GM12872 (cell line): ENCODE measurements around the gene PGAM1.

Experiments
- TF ChIP-seq, protein P1 (sequence below): IDR thresholded peaks from 3 replicates; pipeline ENCODE4 v1.5.1; 2011; ENCODE audit warnings: low read depth, mild to moderate bottlenecking, low read length, moderate library complexity; ENCODE audit not compliant: insufficient read depth

PGAM1 gene

GRCh38 chr10:97475936-97476594 lies 50.1 kb downstream of the PGAM1 start:
- TF ChIP-seq, protein P1, sequence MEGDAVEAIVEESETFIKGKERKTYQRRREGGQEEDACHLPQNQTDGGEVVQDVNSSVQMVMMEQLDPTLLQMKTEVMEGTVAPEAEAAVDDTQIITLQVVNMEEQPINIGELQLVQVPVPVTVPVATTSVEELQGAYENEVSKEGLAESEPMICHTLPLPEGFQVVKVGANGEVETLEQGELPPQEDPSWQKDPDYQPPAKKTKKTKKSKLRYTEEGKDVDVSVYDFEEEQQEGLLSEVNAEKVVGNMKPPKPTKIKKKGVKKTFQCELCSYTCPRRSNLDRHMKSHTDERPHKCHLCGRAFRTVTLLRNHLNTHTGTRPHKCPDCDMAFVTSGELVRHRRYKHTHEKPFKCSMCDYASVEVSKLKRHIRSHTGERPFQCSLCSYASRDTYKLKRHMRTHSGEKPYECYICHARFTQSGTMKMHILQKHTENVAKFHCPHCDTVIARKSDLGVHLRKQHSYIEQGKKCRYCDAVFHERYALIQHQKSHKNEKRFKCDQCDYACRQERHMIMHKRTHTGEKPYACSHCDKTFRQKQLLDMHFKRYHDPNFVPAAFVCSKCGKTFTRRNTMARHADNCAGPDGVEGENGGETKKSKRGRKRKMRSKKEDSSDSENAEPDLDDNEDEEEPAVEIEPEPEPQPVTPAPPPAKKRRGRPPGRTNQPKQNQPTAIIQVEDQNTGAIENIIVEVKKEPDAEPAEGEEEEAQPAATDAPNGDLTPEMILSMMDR = no peak

DNA sequence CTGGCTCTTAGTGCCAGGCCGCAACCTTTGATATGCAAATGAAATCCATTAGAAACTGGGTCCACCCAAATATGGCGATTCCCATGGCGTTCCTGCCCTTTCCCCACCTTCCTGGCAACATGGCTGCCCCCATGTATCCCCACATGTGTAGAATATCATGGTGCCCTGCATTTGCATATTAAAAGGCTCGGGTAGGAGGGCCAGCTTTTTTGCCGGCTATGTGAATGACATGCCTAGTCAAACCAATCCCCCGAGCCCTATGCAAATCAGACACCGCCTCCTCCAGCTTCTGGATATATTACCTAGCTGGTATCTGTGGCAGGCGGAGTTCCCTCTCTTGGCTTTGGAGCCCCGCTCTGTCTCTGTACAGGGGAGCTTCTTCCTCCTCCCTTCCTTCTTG lies 53.9 kb downstream of the PGAM1 start:
- TF ChIP-seq, protein P1 = no peak

GRCh38 chr10:97481071-97481470 lies 55.1 kb downstream of the PGAM1 start:
- TF ChIP-seq, protein P1 = no peak

DNA sequence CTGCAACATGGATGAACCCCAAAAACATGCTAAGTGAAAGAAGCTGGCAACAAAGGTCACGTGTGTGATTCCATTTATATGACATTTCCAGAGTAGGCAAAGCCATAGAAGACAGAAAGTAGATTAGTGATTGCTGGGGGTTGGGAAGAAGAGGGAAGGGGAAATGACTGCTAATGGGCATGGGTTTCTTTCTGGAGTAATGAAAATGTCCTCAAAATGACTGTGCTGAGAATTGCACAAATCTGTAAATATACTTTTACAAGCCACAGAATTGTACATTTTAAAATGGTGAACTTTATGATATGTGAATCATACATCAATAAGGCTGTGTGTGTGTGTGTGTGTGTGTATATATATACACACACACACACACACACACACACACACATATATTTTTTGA lies 56.4 kb downstream of the PGAM1 start:
- TF ChIP-seq, protein P1 = no peak
